Urothelium cell line (cell line): Measurements from ENCODE around the gene GALNTL6.
"Not testable (repeated sequence)": the region's sequence is repeated elsewhere in the genome, so short reads cannot be mapped to it uniquely, and the experiment has no call there.

Experiments
- DNase-seq: peaks from one replicate; pipeline ENCODE4 v3.0.0; 2011; ENCODE audit warnings: low spot score, mixed read lengths
- FAIRE-seq: peaks from 2 replicates; lab custom pipeline; 2011; peaks lifted over from hg19 to GRCh38; lab: Jason Lieb, UNC

The GALNTL6 gene

DNA sequence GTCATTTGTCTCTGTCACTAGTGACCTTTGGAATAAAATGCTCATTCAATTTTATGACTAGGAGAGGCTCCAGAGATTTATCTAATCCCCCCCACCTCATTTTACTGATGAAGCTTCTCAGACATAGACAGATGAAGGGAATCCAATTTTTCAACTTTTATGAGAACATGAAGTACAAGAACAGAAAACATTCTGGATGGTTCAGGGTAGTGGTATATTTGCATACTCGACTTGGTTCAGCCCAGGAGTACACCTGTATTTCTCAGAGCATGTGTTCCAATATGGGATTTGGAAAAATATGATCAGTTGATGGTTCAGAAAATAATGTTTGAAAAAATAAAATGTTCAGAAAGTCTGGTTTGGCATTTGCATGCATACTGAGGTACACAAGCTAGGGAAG lies 1224.0 kb downstream of the GALNTL6 start:
- DNase-seq = no peak
- FAIRE-seq = no peak

DNA sequence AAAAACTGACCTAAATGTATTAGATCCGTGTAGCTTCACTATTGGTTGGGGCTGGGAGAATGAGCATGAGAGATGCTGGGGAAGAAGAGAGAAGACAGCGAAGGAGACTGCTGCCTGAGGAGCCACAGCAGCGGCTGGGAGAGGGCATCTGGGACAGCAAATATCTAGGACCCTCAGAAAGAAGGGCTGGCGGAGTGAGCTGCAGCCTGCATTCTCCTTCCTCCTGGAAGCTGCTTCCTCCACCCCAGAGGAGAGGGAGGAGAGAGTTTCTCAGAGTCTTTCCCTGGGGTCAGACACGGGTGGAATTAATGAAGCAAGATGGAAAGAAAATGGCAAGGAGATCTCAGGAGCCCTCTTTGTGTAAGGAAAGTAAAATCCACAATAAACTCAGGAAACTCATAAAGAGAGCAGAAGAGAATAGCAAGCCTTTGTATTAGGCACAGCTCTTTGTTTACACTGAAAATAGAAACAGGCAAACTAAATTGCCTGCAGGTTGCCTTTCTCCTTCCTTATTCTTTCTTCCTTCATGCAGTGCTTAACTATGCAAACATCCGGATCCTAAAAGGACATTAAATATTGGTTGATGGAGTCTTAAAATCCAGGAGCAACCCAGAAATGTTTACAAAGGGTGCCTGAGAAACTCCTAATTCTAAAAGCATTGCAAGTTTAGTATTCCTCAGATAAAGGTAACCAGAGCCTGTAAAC lies 1225.1 kb downstream of the GALNTL6 start:
- no peak for DNase-seq
- no peak for FAIRE-seq

DNA sequence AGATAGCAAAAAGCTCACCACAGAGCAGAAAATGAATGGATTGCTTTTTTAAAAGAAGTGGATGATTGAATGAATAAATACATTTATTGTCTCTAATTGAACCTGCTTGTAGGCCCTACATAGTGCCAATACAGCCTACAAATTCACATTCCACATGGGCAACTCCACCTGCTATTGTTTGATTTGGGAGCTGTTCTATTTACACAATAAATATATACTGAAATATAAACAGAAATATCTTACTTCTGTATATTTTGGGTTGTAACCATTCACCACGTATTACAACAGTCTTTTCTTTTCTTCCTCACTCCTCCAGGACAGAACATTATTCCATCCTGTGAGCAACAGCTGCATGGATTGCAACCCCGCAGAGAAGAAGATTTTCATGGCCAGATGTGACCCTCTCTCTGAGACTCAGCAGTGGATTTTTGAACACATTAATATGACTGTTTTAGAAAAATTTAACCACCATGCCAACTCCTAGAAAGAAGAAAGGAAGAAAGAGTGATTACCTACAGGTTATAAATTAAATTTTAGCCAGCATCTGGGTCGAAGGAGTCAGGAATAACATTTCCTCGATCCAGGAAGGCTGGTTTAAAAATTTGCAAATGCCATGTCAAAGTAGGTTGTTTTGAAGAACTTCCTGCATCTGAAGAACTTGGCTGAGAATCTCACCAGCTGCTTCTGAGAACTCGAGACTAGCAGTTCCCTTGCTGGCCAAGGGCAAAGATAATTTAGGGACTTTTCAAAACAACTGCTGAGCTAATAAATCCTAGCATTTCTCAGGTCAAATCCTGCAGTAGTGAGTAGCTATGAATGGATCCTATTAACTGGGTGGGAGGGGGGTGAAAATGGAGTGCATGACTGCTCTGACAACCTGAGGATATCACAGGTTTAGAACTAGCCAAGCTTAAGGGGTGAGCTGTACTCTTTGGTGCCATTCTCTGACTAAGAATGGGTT lies 1226.7 kb downstream of the GALNTL6 start:
- no peak for FAIRE-seq
- DNase-seq = no peak

DNA sequence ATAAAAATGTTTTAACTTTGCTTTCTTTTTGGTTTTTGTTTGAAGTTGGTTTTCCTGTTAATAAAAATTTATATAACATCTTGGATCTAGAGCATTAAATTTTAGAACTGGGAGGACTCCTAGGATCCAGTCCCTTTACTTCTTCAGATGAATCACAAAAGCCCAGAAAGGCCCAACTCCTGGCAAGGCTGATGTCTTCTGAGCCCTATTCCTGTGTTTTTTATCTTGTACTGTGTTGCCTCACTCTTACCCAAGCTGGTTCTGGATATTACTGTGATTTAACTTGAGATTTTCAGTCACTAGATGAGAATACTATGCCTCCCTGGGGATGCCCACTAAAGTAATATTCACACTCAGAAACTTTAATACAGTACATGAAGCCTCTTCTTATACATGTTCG lies 1228.3 kb downstream of the GALNTL6 start:
- FAIRE-seq = no peak

DNA sequence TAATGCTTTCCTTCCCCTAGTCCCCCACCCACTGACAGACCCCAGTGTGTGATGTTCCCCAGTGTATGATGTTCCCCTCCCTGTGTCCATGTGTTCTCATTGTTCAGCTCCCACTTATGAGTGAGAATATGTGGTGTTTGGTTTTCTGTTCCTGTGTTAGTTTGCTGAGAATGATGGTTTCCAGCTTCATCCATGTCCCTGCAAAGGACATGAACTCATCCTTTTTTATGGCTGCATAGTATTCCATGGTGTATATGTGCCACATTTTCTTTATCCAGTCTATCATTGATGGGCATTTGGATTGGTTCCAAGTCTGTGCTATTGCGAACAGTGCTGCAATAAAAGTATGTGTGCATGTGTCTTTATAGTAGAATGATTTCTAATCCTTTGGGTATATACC lies 1228.9 kb downstream of the GALNTL6 start:
- FAIRE-seq, DNase-seq: not testable (repeated sequence)

More for the DNA sequence above, 1228.3 kb downstream of the GALNTL6 start:
- no peak for DNase-seq

DNA sequence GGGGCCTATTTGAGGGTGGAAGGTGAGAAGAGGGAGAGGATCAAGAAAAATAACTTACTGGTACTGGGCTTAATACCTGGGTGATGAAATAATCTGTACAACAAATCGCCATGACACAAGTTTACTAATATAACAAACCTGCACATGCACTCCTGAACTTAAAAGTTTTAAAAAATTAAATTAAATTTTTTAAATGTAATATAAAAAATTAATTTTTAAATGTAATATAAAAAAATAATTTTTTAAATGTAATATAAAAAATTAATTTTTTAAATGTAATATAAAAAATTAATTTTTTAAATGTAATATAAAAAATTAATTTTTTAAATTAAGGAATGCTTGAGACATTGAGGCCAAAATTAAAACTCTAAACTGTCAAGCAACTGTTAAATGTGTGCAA lies 1231.1 kb downstream of the GALNTL6 start:
- no peak for FAIRE-seq
- no peak for DNase-seq

DNA sequence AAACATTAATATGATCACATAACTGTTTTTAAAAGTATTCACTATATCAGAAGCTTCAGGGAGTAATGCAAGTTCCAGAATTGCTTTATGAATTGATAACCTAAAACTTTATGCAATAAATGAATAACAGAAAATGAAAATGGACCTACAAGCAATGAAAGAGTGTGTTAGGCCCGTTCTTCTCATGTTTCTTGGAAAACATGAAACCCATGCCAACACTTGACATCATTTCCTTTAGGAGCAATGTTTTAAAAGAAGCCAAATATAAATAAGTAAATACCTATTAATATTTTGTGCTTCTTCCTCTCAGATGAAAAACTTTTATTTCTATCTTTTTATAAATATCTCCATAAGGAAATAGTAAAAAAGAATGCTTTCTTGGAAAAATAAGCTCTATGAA lies 1232.4 kb downstream of the GALNTL6 start:
- no peak for FAIRE-seq
- no peak for DNase-seq

DNA sequence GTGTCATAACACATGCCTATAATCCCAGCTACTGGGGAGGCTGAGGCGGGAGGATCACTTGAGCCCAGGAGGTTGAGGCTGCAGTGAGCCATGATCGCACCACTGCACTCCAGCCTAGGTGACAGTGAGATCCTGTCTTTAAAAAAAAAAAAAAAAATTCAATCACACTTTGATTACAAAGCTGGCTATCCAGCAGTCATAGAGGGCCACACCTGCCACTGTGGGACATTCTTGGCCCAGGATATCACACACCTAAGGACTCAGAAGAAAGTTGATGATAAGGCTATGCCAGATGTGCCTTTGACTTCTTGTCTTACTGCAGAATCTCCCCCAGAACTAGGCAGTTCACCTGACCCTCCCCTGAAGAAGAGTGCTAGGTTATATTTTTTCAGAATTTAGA lies 1232.9 kb downstream of the GALNTL6 start:
- FAIRE-seq (no peak), DNase-seq (no peak)

DNA sequence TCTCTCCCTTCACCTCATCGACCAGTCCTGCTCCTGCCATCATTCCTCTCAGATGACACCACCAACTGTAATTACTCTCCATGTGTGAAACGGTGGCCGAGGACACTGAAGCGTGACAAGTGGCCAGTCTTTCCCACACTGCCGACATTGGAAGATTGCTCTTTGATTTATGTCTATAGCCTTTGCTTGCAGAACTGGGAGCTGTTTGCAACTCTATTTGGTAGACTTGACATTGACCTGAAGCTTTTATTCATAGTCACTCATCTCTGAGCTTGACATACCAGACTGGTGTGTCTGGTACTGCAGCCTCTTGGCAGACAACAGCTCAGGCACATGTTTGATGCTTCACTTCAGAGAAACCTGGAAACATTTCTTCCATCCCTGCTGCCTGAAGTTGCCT lies 1233.6 kb downstream of the GALNTL6 start:
- DNase-seq (no peak), FAIRE-seq (no peak)

DNA sequence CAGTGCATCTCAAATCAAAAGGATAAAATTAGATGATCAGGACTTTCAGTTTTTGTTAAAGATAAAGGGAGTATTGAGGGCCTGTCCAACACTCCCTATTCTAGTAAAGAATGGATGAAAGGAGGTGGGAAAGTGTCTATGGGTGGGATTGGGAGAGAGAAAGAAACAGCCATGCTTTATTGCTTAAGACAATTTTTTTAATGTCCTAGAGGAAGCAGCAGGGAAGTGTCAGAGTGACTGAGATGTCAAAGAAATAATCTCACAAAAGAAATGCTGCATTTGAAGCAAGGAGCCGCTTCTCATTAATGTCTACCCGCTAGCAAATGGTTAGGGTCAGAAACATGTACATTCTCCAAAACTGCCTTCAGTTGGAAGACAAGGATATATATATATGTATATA lies 1238.0 kb downstream of the GALNTL6 start:
- no peak for FAIRE-seq

DNA sequence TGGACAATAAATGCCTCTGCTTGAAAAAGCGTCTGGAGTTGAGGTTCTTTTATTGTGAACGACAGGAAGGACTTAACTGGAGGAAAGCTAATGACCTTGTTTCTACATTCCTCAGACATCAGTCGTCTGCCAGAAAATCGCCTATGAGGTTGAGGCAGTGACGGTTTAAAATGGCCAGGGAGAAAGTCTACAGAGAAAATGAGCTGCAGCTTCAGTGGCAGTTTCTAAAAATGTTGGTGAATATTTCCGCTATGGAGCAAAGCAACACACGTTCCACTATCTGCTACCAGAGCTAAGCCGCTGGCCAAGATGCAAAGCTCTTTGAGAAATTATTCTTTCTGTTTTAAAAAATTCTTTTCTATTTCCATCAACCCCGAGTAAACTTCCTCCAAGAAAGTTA lies 1238.5 kb downstream of the GALNTL6 start:
- DNase-seq = no peak
- FAIRE-seq = no peak

More for the DNA sequence above, 1238.0 kb downstream of the GALNTL6 start:
- no peak for DNase-seq

DNA sequence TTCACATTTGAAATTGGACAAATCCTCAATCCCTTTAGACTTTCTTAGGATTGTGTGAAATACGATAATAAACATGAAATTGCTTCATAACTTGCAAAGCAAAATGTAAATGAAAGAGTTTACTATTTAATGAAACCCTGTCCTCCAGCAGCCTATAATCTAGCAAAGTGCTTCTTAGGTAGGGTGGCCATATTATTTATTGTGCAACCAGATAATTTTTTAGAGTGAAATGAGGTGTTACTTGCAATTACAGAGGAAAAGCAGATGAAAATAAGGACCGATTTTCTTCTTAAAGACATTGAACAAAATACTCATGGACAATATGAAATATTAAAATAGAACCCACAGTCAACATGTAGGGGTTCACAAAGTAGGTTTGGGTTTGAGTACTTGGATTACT lies 1239.2 kb downstream of the GALNTL6 start:
- no peak for FAIRE-seq
- DNase-seq = no peak

DNA sequence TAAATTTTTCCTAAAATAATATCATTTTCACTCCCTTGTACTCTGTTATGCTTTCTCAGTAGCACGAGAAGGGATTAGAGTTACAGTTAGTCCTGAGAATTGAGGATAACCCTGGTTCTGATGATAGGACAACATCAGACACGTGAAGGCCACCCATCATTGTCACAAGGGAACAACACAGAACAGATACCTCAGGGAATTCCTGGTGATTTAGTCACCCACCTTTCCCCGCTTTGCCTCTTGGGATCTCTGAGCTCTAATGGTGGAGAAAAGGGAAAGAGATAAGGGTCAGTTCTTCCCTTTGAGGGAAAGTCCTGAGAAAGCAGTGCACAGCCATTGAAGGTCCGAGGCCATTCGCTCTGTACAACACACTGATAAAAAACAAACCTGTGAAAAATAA lies 1243.1 kb downstream of the GALNTL6 start:
- FAIRE-seq = no peak
- DNase-seq = no peak

DNA sequence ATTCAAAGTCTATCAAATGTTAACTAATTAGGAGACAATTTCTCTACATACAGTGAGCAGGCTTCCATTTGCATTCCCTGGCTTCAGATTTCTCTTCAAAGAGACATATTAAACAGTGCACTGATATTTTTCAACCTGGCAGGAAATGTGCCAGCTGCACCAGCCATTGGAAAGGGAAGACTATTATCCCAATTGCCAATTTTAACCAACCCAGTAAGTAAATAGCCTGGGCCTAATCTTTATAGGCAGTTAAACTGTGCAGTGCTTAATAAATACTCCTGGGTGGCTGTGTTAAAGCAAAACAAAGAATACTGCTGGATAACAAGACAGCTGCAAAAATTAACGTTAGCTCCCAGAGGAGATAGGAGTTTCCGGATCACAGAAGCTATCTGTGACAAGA lies 1243.5 kb downstream of the GALNTL6 start:
- no peak for DNase-seq
- no peak for FAIRE-seq

DNA sequence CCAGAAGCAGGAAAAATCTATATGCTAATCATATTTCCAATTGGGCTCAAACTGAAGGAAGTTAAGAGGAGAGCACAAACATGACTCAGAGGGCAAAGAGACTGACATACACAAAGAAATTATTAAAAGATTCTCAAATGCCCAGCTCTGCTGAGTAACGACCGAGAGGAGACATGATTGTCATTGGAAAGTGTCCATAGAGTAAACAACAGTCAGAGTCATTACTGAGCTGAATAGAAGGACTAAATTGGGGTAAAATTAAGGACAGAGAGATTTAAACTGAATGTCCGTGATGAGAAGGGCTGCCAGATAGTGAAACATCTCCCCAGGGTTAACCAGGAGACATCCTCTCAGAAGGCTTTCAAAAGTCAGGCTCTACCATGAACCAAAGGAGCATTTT lies 1244.2 kb downstream of the GALNTL6 start:
- DNase-seq (no peak), FAIRE-seq (no peak)

DNA sequence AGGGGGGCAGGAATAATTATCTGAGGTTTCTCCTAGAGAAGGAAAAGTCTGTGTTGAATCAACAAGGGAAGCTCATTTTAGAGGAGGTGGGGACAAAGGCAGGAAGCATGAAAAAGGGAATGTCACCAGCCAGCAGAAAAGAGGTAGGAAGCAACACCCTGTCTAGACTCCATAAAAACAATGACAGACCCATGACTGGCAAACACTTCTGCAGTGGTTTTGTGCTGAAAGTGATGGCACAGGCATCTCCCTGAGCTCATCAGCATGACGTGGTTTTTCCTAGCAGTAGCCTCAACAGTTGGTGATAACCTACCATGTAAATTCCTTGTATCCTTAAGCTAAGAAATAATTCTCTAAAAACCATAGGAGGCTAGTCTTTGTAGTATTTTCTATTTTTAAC lies 1244.7 kb downstream of the GALNTL6 start:
- DNase-seq (no peak), FAIRE-seq (no peak)

DNA sequence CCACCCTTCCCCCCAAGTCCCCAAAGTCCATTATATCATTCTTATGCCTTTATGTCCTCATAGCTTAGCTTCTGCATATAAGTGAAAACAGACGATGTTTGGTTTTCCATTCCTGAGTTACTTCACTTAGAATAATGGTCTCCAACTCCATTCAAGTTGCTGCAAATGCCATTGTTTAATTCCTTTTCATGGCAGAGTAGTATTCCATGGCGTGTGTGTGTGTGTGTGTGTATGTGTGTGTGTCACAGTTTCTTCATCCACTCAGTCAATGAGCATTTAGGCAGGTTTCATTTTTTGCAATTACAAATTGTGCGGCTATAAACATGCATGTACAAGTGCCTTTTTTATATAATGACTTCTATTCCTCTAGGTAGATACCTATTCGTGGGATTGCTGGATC lies 1248.0 kb downstream of the GALNTL6 start:
- FAIRE-seq (no peak), DNase-seq (no peak)

DNA sequence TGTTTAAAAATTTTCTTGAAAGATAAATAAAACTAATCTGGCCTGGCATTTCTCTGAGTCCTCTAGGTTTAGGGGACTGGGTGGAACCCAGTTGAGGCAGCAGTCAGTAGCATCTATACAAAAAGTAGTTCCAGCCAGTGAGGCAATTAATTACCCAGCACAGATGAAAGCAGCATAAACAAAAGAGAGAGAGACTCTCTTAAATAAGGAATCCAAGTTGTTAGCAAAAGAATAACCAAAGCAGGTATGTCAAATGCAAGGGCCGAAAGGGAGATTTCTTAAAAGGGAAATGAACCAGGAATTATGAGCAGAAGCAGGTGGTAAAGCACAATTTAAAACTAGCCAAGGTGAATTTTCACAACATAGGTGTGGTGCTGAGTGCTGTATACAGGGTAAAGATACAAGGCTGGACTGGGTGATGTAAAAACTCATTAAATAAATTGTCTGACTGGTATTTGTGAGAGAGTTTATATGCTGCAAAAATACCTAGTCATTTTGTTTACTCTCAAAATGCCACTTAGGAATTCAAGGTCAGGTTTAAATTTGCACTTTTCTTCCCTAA lies 1260.8 kb downstream of the GALNTL6 start:
- no peak for FAIRE-seq
- DNase-seq = no peak

DNA sequence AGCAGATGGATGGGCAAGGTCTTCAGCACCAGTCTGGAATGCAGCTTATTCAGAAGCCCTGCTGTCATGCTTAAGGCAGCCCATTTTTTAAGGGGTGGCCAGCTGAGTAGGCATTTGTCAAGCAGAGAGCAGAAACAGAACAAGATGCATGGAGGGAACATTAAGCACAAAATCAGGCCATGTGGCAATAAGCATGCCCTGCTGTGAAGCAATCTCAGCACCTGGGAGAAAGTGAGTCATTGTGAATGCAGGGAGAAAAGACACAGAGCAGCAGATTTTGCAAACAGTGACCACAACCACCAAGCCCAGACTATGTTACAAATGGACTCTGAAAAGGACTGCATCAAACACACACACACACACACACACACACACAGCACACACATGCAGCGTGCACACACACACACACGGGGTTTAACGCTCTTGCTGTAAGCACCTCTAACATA lies 1261.3 kb downstream of the GALNTL6 start:
- FAIRE-seq = no peak
- DNase-seq = peak; percentile 77

DNA sequence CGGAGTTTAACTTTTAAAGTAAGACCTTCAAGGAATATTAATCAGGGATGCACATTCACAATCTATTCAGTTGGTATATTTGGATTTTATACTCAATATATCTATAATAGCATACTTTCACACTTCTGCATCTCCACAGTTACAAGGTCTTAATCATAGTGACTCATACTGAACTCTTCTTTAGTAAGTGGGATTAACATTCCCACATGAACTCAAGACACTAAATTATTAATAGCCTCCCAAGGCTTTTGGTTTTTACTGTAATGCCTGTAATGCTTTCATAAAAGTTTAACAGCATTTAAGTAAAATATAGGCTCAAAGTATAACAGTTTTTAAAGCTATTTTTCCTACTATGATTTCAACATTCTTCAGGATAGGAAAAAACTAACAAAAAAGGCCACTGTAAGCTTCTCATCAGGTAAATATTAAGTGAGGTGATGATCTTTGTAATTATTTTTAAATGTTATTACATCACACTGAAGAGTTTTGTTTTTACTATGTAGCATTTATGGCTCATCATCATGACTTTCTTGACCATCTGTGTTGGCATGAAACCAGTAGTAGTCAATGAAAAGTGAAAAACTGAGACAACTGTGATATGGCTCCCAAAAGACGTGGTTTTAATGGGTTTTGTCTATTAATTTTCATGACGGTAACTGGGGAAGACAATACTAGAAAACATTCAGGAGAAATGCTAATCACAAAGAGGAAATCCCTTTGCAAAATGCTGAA lies 1263.9 kb downstream of the GALNTL6 start:
- no peak for FAIRE-seq
- DNase-seq = no peak

DNA sequence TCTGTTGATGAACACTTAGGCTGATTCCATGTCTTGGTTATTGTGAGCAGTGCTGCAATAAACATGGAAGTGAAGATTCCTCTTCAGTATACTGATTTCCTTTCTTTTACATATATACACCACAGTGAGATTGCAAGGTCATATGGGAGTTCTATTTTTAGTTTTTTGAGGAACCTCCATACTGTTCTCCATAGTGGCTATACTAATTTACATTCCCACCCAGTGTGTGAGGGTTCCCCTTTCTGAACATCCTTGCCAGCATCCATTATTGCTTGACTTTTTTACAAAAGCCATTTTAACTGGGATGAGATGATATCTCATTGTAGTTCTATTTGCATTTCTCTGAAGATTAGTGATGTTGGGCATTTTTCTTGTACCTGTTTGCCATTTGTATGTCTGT lies 1274.9 kb downstream of the GALNTL6 start:
- DNase-seq (no peak), FAIRE-seq (no peak)
